HG03139 (cell line): Measurements from ENCODE around the gene ZBTB44.
"Not testable (repeated sequence)": the region's sequence is repeated elsewhere in the genome, so short reads cannot be mapped to it uniquely, and the experiment has no call there.

Source experiments
- ATAC-seq: cut with Tn5 transposase; IDR thresholded peaks from one replicate; pipeline ENCODE4 v1.9.1; 2021; ENCODE audit not compliant: unreplicated experiment

Gene ZBTB44

DNA sequence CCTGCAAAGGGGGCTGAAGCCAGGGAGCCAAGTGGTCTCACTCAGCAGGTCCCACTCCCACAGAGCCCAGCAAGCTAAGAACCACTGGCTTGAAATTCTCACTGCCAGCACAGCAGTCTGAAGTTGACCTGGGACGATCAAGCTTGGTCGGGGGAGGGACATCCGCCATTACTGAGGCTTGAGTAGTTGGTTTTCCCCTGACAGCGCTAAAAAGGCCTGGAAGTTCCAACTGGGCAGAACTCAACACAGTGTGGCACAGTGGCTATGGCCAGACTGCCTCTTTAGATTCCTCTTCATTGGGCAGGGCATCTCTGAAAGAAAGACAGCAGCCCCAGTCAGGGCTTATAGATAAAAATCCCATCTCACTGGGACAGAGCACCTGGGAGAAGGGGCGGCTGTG is 64.8 kb downstream of the ZBTB44 start:
- not testable (repeated sequence) for ATAC-seq

DNA sequence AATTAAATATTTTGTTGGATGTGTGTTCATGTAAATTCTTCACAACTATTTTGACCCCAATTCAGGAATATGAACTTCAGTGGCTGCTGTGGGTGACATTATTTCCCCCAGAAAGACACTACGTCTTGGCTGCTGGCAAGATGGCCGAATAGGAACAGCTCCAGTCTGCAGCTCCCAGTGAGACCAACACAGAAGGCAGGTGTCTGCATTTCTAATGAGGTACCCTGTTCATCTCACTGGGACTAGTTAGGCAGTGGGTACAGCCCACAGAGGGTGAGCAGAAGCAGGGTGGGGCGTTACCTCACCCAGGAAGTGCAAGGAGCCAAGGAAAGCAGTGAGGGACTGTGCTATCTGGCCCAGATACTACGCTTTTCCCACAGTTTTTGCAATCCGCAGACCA is 65.3 kb downstream of the ZBTB44 start:
- ATAC-seq, result no peak

DNA sequence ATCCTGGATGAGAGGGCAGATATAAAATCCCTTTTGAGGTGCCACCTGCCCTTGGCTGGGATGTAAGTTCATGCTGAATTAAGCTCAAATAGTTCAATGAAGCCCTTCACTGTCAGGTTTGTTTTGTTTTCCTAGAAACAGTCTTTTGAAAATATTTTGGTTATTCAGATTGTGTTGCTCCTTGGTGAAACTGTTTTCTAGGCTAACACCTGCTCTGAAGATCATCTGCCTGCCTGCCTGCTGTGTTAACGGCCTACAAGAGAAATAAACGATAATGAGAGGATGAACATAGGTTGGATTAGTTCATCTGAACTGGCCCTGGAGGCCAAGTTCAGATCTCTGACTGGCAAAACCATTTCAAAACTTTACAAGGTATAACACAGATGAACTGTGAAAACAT is 67.4 kb downstream of the ZBTB44 start:
- no peak for ATAC-seq

DNA sequence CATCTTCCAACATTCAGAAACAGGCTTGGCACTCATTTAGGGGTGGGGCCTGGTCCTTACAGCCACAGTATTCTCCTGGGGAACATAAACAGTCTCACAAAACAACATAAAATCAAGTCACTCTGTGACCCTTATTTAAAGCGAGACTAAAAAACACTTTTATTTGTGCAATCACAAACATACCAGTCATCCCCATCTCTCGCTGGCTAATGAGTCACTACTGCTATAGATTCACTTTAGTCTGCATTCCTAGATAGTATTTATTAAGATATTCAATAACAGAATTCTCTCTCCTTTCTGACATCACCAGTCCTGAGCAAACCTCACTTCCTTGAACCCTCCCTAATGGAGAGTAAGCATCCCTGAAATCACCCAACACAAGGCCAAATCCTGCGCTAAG is 68.0 kb downstream of the ZBTB44 start:
- no peak for ATAC-seq

DNA sequence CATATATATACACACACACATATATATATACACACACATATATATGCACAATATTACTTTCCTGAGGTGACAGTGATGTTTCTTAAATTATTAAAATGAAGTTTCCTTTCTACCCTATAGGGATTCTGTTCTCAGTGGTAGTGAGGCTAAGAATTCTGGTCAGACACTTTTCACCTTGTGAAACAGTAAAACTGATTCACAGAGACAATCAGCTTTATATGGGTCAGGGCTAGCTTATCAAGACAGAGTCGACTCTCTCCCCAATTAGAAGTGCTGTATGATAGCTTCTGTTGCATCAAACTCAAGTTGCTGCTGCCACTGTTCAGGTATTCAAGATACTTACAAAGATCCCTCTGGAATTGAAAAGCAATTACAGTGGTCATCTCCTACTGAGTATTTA is 68.4 kb downstream of the ZBTB44 start:
- ATAC-seq, result no peak

DNA sequence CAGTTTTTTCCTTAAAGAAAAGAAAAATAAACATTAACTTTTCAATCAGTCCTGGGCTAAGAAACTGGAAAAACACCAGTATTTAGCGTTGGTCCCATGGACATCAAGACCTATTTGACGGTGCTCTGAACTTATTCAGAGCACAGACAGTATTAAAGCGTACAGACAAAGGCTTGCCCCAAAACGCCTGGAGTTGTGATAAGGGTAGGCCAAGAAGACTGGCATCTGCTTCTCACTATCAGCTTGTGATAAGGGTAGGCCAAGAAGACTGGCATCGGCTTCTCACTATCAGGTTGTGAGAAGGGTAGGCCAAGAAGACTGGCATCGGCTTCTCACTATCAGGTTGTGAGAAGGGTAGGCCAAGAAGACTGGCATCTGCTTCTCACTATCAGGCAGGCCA is 69.3 kb downstream of the ZBTB44 start:
- ATAC-seq, result not testable (repeated sequence)

DNA sequence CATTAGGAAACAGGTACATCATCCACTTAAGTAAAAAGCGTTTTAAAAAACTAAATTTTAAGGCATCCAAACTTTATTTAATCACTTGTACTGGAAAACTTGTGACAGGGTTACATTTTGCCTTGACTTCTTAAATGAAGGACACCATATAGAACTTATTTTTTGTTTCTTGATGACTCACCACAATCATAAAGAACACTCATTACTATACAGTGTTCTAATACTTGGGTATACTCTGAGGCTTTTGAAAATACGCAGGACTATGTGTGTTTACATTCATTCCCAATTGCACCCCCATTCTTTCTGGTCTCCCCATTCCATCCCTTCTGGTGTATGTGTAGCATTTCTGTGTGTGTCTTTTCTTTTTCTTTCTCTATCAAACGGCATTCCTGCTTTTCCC is 69.9 kb downstream of the ZBTB44 start:
- no peak for ATAC-seq

DNA sequence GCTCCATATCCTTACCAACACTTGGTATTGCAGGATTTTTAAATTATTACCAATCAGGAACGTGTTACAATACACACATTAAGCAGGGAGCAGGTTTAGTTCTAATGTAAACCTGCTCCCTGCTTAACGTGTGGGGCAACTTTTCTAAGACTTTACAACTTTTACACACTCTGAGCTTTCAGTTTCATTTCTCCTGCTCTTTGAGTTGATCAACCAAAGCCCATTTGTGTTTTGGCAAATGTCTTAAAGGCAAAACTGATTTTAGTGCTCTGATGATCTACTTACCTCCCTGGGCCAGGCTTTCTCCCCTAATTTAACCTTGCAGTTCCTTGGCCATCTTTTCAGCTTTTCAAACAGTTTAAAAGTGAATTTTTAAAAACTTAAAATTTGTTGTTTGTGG is 70.9 kb downstream of the ZBTB44 start:
- no peak for ATAC-seq

DNA sequence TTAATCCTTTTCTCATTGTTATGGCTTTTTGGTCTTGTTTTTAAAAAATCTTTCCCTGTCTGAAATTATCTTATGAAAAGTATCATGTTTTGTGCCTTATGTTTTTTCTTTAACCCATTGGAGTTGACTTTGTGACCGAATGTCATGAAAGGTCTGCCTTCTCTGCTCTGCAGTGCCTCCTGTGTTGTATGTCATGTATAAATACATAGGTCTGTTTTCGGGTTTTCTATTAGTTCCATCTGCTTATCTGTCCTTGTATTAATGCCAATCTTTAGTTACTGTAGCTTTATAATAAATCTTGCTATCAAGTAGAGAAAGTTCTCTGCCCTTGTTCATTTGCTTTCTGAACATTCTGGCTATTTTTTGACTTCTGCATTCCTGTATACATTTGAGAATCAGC is 73.0 kb downstream of the ZBTB44 start:
- ATAC-seq, result no peak

DNA sequence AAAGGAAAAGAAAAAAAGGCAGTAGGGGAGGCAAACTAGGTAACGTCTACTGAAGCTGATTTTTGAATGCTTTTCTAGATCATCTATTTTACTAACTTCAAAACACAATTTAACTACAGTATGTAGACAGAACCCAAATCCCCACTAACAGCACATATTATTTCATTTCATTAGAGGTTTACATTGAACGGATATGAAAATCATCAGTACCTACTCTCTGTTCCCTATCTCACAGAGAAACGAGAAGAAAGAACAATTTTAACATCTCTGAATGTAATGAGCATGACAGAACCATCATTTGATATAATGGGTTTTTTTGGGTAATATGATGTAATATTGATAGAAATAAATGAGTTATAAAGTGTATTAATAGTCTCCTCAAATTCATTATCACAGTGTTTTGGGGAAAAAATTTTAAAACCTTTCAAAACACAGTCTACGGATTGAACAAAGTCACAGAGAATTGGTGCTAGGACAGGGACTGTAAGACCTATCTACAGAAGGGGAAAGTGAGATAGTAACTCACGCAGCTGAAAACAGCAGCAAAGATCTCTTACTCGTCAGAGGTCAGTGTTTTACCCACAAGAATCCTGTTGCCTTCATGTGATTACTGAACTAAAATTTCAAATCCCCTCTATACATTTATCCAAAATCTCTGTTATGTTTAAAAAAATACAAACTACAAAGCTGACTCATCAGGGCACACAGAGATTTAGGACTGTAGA is 77.3 kb downstream of the ZBTB44 start:
- no peak for ATAC-seq

DNA sequence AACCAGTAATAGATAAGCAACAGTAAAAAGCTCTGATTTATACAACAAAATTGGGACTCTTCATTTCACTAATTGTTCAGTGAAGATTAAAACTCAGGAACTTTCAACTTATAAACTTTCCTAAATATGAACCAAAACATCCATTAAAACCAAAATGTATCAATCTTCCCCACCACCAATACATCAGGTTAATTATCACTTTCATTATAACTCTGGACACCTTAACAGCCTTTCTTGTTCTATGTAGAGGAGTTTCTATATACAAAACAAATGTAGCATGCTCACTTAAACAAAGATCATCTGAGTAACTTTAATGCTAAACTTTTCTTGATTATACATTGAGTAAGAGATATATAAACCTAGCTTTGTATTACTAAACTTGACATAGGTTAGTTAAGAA is 80.4 kb downstream of the ZBTB44 start:
- ATAC-seq, result no peak

DNA sequence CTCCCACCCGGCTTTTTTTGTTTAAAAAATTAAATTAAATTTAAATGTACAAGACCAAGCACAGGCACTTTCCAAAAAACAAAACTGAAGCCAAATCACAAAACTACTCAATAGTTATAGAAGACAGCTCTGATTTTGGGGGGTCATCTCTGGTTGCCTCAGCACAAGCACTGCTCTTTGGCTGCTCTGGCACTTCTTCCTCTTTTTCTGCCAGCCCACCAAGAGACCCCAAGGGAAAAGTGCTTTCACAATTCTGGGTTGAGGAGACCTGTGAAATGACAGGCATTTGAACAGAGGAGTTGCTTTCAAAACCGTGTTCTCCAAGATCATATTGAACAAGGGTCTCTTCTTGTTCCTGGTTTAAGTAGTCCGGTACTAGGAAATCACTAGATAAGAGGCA is 80.8 kb downstream of the ZBTB44 start:
- ATAC-seq, result not testable (repeated sequence)

DNA sequence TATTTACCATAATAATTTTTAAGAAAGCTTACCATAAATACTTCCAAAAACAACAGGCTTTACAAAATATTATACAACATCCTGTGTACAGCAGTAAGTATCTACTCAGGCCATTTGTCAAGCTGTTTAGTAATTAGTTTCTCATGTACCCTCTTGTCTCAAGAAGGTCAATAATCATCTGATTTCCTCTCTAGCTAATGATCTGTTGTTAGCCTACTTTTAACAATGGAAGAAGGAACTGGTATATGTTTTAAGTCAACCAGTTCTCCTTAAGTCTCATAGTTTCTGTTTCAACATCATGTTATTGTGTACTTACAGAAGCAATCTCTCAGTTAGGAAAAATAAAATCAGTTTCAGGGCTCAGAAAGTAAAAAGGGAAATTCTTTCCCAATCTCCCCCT is 81.2 kb downstream of the ZBTB44 start:
- not testable (repeated sequence) for ATAC-seq

DNA sequence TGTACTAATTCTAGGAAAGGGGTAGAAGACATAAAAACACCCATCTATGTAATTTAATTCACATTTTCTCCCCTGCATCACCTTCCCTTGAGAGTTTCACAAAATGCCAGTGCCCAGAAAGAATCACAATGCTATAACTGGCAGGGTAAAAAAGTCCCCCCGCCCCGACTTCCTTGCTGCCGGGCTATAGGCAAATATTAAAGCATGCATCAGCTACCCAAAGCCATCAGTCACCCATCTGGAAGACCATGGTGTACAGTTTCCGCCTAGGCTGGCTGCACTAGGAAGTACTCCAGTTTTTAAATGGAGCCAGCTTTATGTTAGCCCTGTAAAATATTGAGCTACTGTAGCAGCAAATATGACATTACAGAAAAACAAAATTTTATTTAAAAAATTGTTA is 87.3 kb downstream of the ZBTB44 start:
- no peak for ATAC-seq

DNA sequence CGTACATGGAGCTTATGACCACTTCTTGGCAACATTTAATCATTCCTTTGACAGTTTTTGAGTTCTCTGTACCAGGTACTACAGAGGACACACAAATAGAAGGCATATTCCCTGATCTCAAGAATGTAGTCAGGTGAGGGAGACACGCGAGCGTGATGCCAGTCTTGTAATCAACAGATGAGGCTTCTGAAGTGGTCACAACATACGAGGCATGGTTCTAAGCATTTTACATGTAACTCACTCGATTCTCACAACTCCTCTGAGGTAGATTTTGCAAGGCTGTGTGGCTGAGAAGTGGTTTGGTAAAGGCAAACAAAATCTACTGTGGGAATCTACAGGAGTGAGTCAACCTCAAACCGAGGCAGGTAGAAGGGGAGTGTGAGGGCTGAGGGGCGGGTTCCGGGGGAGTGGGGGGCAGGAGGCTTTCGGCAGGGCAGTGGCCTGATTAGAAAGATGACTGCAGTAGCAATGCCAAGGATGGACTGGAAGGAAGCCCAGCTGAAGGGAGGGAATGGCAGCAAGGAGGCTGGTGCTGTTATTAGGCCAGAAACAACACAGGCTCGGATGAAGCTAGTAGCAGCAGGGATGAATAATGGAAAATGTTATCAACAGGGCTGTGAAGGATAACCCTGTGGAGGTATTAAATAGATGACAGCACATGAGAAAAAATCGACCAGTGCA is 91.3 kb downstream of the ZBTB44 start:
- ATAC-seq, result no peak

DNA sequence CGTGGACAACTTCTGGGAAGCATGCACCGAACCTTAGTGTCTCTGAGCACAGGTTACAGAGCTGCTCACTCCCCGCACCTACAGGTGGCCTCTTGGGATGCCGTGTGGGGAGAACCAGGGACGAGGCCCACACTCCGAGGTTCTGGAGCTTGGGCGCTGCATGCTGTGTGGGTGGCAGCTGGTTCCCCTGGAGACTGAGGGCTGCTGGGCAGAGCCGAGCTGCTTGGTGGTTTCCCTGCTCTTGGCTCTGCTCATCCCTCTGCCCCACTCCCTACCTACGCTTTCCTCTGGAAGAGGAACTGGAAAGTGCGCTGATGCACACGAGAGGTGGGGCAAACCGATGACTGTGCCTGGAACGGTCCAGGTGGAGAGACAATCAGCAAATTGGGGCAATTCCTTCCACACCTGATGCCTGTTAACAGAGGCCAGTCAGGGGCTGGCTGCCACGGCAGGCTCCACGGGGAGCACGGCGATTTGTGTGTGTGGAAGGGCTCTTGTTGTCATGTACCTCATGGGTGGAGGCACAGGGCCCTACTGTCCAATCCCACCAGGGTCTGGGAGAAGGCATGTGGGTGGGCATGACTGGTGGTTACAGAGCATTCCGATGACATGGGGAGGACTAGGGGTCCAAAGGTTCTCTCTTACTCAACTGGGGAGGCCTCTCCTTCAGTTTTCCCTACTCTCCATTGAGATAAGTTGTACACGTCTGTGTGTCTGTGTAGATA is 94.2 kb downstream of the ZBTB44 start:
- no peak for ATAC-seq

DNA sequence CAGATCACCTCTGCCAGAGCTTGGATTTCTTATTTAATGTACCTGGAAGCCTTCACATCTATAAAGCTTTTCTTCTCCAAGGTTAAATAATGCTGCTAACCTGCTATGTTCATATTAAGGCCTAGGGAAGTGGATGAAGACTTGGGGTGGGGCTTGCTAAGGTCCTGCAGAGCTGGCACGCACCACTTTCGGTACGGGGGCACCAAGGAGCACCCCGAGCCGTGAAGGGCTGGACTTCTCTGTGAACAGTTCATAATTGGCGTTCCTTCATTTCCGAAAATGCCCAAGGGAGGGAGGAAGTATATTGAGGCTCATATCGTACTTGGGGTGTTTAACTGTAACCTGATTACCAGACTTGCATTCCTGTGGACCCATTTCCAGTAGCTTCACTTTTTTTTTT is 95.6 kb downstream of the ZBTB44 start:
- ATAC-seq, result no peak

DNA sequence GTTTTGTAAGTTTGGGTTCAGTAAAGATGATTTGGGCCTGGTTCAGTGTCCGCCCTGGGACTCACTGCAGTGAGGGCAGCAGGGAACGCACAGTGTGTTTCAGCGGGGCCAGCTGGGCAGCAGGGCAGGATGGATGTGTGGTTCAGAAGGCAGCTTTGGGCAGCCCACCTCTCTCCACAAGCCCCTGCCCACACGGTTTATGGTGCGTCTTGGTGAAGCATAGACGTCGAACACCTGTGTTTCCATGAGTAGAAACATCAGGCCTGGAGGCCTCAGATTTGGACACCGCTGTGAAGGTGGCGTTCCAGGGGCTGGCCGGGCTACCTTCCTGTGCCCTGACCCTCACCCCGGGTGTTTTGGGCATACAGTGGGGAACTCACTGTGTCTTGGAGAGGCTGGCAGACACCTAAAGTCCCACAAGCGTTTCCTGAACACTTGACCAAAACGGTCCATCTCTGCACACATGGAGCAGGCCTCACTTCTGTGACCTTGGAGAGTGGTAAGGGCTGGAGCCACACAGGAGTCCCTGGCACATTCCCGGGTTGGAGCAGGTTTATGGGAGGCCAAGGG is 96.1 kb downstream of the ZBTB44 start:
- no peak for ATAC-seq

DNA sequence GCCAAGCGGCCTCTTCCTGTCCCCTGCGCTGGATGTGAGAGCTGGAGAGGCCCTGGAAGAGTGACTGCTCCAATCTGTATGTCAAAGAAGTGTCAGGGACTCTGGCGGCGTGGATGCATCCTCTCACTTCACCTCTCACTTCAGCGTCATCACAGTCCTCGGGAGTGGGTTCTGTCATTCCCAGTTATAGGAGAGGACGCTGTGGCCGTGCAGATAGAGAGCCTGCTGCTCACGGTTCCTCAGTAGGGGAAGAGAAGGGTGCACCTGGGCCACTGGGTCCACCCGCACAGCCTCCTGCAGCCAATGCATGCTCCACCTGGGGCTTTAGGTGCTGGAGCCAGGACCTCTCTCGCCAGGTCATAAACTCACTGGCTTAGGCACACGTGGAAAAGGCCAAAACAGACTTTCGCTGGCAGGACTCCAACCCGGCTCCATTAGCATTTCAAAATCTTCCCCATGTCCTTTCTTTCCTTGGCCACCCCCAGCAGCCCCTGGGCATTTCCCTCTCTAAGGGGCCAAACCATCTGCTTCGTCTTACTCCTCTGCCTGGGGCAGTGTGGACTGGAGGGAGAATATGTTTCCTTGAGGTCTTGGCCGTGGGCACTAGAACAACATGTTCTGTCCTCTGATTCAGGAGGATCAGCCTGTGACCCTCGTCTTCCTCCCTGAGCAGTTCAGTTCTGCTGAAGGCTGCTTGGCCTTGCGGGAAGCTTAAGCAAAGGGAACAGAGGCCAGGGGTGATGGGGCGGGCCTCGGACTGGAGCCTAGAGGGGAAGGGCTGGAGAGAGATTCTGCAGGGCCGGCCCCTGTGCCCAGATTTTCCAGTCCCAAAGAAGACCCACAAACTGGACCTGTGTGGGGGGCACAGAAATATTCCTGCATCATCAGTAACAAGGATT is 97.3 kb downstream of the ZBTB44 start:
- no peak for ATAC-seq

DNA sequence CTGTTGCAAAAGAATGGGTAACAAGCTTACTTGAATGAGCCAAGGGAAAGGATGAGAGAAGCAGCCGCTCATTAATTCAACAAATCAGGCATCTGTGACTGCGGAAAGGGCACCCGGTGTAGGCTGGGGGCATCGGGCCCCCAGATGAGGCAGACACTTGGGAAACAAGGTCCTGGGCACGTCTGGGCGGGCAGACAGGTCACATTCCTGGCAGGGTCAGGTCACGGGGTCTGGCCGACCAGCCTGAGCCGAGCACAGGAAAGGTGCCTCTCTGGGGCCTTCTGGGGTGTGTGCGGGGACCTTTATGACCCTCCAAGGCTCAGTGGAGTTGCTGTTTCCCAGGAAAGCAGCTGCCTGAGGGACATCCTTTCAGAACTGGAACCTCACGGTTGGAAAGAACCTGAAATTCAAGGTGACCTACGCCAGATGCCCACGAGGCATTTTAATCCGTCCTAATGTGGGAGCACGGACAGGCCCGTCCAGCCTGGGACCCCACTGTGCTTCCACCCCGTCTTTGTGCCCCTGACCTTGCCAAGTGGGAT is 98.1 kb downstream of the ZBTB44 start:
- ATAC-seq, result no peak

DNA sequence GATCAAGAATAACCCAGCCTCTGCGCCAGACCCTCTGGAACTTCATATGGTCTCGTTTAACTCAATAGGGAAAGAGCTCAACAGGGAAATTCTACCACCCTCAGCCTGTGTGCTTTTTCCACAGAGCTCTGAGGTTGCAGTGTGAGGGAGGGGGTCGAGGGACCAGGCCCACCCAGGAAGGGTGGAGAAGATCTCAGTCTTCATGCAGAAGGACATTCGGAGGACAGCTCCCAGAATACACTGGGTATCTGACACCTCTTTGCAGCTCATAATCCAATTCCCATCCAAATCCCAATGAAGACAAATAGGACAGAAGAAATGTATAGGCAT is 98.5 kb downstream of the ZBTB44 start:
- ATAC-seq, result no peak
